UCSD-AML1 (cell line): ENCODE data around the gene CAB39.

Experiments used
- DNase-seq: peaks from one replicate; lab custom pipeline; 2025; ENCODE audit not compliant: unreplicated experiment; lab: John Stamatoyannopoulos, UW

The CAB39 gene

GRCh38 chr2:230850358-230850658 is 137.7 kb downstream of the CAB39 start:
- DNase-seq = no peak

DNA sequence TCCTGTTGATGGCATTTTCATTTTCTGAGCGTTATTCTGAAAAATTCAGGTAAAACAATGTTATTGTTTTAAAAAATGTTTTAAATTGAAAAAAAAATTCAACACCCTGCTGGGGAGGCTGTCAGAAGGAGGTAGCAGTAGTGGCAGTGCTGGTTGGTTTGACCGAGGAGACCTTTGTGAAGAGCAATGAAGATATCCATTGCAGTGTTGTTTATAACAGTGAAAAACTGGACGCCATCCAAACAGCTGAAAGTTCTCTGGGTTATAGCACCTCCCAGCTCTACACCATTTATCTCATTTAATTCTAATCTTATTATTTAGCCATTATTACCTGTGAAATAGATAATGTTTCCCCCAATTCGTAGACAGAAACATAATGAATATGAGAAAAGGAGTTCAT is 139.5 kb downstream of the CAB39 start:
- DNase-seq = no peak

- DNase-seq = no peak
These were observed 149.1 kb downstream of the CAB39 start for GRCh38 chr2:230861552-230862255.

GRCh38 chr2:230862292-230862691 is 149.7 kb downstream of the CAB39 start:
- no peak for DNase-seq

- no peak for DNase-seq
These were observed 150.4 kb downstream of the CAB39 start for GRCh38 chr2:230863031-230863430.

DNA sequence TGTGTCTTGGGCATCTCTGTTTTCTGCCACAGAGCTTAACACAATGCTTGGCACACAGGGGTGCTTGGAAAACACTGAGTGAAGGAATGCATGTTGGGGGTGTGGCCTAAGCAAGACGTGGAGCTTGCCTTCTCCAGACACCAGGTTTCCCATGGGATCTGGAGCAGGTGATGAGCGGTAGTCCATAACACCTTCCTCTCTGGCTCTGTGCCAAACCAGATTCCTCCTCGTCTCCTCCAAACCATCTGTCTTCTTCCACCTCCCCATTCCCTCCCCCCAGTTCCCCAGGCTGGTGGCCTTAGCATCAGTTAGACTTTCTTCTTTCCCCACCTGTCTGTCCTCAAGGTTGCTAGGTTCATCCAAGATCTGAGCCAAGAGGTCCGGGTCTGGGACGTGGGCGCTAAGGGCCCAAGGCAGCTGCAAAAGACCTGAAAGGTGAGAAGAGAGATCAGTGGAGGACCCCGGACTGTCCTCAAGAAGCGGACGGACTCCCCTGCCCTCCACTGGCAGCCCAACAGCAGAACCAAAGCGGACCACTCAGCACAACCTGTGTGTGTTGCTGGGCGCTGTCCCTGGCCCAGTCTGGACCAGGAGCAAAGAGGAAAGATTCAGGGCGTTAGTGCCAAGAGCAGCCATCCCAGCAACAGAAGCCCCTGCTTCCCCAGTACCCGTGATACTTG is 150.9 kb downstream of the CAB39 start:
- no peak for DNase-seq

- no peak for DNase-seq
These were observed 151.5 kb downstream of the CAB39 start for GRCh38 chr2:230864122-230864604.

GRCh38 chr2:230864605-230865306 is 152.1 kb downstream of the CAB39 start, which contains the start of gene ITM2C:
Gene ITM2C, plus strand, starts transcription at chr2:230864942. Its CDS starts 84 bp downstream, at chr2:230865026.
- peak; percentile 53 for DNase-seq

- no peak for DNase-seq
These were observed 152.7 kb downstream of the CAB39 start for GRCh38 chr2:230865307-230865765.

GRCh38 chr2:230865766-230866755 is 153.4 kb downstream of the CAB39 start:
- no peak for DNase-seq

GRCh38 chr2:230866756-230867523 is 154.3 kb downstream of the CAB39 start:
- peak; percentile 47 for DNase-seq

DNA sequence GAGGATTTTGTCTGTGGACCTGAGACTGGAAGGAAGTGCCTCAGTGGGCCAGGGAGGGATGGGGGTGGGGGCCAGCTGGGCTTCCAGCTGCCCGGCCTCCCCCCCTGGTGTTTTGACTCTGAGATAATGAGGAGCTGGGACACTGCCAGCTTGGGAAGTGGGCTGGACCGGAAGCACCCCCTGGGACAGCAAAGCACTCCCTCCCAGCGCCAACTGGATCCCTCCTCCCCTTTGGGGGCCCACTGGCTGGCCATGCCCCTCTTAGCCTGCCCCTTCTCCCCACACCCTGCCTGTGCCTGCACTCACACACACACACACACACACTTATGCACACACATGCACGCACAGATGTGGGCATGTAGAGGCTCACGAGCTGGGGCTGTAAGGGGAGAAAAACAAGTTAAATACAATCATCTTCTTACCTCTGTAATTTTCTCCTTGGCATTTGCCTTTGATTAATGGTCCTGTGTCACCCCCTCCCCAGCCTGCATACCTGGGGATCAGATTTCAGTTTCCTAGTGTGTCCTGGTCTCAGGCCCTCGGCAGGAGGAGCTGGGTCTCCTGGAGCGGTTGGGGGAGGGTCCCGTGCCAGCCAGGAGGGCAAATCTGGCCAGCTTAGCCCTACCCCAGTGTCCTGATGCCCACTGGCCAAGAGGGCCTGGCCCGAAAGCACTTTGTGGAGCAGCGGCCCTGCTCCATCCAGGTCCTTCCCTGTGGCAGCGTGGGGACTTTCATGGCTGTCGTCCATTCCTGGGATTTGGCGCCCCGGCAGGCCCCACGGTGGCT is 155.7 kb downstream of the CAB39 start:
- no peak for DNase-seq

- DNase-seq = no peak
These were observed 156.6 kb downstream of the CAB39 start for GRCh38 chr2:230868947-230869913.

GRCh38 chr2:230869914-230870543 is 157.4 kb downstream of the CAB39 start:
- DNase-seq = no peak
